NCI-H69 (cell line): ENCODE data around the gene MLX.

Experiments used
- DNase-seq: peaks from one replicate; lab custom pipeline; 2025; lab: John Stamatoyannopoulos, UW

Gene MLX, protein sequence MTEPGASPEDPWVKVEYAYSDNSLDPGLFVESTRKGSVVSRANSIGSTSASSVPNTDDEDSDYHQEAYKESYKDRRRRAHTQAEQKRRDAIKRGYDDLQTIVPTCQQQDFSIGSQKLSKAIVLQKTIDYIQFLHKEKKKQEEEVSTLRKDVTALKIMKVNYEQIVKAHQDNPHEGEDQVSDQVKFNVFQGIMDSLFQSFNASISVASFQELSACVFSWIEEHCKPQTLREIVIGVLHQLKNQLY

DNA sequence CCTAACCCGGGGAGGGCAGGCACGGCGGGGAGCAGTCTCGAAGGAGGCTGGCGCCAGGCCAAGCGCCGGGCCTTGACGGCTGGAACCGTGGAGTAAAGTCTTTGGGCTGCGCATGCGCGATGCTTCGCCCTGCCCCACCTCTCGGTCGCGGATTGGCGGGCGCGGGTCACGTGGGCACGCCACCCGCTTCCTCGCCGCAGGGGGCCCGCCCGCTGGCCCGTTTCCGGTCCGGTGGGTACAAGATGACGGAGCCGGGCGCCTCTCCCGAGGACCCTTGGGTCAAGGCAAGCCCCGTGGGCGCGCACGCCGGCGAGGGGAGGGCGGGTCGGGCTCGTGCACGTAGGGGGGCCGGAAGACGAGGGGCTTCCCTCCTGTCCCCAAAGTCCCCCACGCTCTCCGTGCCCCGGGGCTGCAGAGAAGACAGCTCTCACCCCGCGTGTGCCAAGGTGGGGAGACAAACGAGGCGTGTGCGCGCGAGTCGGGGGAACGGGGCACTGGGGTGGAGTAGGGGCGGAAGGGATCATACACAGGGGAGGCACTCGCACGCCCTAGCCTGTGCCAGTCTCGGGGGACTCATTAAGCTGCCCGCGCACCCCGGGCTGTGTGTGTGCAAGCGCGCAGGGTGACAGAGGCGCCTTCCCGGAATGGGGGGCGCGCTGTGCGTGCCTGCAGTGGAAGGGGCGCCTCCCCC lies at the start of gene MLX:
Gene MLX, plus strand, starts transcription at position 218 of the 691 bp plus-strand sequence. Its CDS starts 25 bp downstream, at position 243.
- peak; percentile 98 for DNase-seq

DNA sequence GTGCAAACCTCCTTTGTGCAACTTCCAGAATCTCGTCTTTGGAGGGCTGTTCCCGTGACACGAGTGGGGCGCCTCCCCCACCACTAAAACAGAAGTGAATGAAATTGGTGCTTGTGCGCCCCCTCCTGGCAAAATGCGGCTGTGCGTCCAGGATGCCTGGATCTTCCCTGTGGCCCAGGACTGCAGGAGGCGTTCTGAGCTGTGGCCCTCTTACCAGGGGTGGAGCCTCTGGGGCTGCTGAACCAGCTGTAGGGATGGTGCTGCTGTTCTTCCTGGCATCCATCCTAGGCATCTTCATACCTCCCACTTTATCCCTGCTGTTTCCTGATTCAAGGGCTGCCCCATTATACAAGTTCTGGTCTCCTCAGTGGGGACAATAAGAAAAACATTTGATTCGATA lies 49.4 kb upstream of the MLX start:
- DNase-seq: peak; percentile 78

DNA sequence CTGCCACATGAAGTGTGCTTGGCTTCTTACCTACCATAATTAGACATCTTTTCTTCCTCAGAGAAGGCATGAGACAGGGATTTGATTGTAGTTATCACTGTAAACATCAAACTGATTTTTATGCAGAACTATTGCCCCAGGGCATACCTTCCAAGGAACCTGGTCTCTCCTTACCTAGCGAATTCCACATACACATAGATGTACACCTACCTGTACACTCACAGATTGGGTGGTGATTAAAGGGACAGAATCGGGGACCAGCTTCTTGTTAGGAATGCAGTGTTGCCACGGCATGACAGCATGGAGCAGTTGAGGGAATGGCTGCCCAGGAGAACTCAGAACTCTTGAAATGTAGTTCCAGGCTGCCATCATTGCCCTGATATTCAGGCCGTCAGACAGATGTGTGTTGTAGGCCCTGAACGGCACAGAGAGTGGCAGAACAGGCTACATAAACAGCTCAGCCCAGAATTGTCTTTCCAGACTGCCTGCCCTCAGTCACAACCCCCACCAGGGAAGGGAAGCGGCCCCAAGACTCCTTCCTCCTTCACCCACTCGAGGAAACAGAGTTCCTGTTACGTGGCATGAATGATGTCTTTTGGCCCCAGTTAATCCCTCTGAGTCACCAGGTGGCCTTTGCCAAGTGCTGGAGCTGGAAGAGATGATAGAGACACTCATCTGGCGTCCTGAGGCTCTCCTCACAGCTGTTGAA lies 48.7 kb upstream of the MLX start:
- DNase-seq: peak; percentile 68

DNA sequence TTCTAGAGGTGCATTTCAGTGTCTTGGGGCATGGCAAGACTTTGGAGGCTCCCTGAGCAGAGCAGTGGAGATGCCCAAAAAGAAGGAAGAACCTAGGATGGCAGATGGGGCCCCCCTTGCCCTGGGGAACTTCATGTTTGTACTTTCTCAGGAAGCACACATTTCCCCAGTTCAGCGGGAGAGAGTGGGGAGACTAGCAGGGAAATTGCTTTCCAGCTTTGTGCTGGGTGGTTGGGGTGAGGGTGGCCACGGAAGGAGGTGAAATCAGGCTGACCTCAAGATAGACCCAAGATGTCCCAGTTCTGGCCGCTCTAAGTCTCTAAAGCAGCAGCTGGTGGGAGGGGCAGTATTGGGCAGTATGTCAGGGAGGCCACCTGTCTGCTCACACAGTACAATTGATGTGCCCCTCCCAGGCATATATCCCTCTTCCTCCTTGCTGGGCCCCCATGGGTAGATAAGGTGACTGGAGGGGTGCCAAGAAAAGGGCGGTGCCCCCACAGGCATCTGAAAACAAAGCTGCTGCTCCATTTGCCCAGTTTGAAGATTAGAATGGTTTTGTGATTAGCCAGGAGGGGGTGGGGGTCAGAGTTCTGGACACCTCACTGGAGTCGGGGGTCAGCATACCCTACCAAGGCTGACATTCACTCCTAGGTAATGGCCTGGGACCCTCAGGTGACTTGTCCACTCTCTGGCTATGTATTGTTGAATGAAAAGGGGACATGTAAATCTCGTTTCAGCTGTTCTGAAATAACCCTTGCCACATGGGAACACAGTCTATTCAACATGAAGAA lies 48.0 kb upstream of the MLX start:
- DNase-seq: peak; percentile 87

DNA sequence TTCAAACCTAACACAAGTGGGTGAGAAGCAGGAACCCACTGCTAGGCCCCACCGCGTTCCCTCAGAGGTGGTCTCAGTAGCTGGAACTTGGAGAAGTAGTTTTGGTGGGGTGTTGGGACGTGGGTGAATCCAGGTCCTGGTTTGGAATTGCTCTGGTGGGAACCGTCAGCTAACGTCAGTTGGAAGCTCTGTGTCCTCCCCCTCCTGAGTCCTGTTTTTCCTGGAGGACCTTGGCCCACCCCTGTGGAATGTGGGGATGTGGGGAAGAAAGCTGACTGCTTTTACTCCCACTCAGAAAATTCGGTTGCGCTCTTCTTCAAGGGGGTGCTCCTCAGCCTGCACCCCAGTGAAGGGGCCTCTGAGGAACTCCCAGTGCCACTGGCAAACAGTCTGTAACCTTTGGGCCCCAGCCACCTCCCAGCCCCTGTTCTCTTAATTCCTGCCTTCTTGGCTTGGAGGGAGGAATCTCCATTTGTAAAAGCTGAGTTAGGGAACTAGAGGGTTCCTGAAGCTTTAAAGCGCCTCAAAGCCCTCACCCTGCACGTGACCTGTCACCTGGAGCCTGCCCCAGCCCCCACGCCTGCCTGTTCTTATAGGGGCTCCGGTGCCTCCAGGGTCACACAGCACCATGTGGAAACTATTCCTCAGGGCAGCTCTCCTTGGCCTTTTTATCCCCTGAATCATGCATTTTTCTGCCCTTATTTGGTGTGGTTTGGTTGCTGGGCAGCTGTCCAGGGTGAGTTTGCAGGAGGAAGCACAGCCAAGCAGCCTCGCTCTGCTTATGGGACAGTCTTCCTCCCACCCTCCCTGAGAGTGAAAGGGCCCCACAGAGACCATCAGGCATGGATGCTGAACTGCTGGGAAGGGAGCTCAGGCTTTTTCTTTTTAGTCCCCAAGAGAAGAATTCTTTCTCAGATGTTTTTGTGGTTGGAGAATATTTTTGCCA lies 47.1 kb upstream of the MLX start:
- DNase-seq: no peak

DNA sequence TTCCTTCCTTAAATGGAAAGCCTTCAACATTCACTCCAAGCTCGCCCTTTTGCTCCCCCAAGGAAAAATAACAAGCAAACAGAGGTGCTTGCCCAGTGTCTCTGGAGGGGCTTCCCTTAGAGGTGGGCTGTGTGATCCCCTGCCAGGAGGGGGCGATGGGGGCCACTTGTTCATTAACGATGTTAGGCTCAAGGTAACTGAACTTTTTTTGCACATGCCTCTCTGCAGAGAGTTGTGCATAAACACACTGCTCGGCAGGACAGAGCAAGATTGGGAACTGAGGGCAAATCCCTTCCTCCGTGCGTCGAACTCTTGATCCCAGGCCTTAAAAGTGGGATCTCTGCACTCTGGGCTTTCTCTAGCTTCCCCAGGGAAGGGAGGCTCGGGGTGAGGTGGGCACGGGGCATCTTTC lies 46.4 kb upstream of the MLX start:
- DNase-seq: no peak

DNA sequence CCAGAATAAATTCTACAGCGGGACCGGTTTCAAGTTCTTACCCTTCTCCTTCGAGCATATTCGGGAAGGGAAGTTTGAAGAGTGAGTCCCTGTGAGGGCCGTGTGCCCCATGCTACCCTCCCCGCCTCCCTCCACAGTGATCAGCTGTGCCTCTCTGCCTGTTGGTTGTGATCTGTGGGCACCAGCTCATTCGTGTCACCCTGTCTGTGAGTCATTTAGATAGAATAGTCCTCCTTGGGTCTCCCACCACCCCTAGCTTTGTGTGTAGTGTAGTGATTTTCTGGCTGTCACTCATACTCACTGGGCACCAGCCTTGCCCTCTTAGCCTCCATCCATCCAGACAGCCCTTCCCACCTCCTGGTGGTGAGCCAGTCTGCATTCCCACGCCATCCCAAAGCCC lies 45.9 kb upstream of the MLX start:
- no peak for DNase-seq

DNA sequence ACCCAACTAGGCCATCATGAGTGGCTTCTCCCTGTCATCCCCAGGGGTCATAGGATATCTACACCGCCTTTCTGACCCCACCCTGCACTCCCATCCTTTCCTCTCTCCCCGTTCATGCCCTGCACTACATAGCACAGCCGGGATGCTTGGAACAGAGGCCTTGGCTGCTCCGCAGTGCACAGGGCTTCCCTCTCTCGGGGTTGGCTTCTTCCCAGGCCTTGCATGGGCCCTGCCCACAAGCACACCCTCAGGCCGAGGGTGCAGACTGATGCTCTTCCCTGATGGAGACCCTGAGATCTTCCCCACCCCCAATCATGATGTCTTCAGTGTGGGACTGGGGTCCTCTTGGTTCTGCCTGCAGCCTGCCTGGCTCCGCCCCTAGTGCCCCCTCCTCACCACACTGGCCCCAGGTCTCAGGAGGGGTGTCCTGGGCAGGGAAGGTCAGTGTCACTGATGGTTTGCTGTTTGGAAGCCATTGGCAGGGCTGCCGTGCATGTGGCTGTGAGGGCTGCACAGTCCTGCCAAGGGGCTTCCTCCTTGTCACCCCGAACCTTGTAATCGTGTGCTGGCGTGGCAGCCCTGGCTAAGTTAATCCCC lies 45.1 kb upstream of the MLX start:
- no peak for DNase-seq

DNA sequence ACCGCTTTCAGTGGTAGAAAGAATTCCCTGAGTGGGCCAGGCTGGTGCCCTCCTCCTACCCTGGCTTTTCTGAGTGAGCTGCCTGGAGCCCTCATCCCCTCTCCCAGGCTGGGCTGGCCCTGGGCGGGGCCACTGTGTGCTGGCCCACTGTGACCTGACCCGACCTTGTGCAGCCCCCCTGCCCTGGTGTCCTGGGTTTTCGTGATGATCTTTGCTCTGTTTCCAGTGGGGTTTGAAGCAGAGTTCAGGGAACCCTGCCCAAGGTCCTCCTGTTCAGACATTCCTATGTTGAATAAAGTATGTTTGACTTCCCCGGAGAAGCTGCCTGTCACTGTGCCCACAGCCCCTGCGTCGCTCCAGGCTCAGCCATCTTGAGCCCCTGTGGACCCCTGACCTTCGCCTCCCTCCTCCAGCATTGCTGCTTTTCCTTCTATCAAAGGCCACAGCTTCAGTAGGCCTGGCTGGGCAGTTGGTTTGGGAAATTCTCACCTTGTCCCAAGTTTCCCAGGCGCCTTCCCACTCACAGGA lies 44.6 kb upstream of the MLX start:
- DNase-seq: no peak

DNA sequence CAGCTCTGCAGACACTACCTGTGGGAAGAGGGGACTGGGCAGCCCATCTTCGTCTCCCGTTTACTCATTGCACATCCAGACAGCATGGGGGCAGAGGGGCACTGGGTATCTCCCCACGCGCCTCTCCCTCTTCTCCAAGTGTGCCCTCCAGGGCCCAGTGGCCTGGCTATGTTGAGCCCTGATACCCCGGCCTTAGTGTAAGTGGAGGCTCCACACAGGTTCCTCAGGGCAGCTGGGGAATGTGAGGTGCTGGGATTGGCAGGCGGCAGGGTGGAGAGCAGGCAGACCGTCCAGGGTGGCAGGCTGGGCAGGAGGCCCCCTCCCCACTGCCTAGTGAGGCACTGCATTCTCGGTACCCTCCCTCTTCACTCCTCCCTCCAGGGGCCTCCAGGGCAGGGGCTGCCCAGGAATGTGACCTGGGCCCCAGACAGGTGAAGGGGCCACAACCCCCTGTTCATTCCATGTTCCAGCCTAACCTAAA lies 44.1 kb upstream of the MLX start:
- DNase-seq: no peak

DNA sequence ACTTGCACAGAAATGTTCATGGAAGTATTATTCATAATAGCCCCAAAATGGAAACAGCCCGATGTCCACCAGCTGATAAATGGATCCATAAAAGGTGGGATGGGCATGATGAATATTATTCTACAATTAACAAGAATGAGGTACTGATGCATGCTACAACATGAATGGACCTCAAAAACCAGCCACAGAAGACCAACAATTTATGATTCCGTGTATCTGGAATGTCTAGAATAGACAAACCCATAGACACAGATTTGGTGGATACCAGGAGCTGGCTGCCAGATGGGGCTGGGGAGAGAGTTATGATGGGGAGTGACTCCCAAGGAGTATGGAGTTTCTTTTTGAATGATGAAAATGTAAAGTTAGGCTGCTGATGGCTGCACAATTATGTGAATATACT lies 41.7 kb upstream of the MLX start:
- DNase-seq: no peak

DNA sequence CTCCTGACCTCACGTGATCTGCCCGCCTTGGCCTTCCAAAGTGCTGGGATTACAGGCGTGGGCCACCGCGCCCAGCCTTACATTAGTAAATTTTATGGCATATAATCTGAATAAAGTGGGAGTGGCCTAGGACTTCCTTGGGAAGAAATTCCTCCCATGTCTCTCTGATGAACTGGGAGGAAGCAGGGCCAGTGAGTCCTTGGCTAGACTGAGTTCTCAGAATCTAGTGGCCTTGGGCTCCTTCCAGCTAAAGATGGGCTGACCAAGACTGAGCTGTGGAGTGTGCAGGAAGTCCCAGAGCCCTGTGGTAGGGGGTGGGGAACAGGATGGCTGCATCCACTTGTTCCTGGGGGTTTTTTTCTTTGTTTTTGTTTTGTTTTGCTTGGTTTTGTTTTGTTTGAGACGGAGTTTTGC lies 40.9 kb upstream of the MLX start:
- DNase-seq: no peak

DNA sequence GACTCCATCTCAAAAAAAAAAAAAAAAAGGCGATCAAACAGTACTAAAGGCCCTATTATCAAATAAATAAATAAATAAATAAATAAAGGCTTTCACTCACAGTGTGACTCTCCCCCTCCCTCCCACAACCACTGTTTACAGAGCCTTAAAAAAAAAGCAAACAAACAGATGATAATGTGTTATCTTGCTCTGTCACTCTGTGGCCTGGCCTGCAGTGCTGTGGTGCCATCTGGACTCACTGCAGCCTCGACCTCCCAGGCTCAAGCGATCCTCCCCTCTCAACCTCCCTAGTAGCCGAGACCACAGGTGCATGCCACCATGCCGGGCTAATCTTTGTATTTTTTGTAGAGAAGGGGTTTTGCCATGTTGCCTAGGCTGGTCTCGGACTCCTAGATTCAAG lies 39.0 kb upstream of the MLX start:
- no peak for DNase-seq

DNA sequence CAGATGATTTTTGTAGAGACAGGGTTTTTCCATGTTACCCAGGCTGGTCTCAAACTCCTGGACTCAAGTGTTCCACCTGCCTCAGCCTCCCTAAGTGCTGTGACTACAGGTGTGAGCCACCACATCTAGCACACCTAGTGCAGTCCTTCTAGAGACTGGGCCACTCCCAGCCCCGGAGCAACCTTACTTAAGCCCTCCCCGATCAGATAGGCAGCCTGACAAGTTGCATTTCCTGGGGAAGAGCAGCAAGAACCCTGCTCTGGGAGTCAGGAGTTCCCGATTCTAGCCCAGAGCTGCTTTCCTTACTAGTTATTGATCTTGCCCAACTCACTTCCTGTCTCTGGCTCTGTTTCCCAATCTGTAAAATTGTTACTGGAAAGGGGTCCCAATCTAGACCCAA lies 37.8 kb upstream of the MLX start:
- DNase-seq: no peak

DNA sequence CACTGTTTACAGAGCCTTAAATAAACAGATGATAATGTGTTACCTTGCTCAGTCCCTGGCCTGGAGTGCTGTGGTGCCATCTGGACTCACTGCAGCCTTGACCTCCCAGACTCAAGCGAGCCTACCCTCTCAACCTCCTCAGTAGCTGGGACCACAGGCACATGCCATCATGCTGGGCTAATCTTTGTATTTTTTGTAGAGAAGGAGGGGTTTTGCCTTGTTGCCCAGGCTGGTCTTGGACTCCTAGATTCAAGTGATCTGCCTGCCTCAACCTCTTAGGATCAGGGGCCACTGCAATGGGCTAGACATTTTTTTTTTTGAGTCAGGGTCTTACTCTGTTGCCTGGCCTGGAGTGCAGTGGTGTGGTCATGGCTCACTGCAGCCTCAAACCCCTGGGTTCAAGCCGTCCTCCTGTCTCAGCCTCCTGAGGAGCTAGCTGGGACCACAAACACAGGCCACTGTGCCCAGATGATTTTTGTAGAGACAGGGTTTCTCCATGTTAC lies 35.9 kb upstream of the MLX start:
- DNase-seq: peak; percentile 95

DNA sequence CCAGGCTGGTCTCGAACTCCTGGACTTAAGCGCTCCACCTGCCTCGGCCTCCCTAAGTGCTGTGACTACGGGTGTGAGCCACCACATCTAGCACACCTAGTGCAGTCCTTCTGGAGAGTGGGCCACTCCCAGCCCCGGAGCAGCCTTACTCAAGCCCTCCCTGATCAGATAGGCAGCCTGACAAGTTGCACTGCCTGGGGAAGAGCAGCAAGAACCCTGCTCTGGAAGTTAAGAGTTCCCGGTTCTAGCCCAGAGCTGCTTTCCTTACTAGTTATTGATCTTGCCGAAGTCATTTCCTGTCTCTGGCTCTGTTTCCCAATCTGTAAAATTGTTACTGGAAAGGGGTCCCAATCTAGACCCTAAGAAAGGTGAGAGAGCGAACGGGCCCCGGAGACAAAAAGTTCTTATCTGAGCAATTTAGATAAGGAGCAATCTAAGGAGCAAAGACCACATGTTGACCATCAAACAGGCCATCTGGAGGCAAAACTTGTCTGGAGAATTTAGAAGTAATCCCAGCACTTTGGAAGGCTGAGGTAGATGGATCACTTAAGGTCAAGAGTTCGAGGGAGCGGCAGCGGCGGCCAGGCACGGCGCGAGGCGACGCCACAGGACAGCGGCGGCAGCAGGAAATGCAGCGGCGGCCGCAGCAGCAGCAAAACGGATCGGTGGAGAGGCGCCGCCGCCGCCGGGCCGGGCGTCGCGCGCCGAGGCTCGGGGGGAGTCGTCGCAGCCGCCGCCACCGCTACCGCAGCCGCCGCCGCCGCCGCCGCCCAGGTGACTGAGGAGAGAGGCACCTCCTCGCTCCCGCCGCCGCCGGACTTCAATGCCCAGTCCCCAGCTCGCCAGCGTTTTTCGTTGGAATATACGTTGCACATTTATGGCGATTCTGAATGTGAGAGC lies 35.2 kb upstream of the MLX start:
- DNase-seq: peak; percentile 83

DNA sequence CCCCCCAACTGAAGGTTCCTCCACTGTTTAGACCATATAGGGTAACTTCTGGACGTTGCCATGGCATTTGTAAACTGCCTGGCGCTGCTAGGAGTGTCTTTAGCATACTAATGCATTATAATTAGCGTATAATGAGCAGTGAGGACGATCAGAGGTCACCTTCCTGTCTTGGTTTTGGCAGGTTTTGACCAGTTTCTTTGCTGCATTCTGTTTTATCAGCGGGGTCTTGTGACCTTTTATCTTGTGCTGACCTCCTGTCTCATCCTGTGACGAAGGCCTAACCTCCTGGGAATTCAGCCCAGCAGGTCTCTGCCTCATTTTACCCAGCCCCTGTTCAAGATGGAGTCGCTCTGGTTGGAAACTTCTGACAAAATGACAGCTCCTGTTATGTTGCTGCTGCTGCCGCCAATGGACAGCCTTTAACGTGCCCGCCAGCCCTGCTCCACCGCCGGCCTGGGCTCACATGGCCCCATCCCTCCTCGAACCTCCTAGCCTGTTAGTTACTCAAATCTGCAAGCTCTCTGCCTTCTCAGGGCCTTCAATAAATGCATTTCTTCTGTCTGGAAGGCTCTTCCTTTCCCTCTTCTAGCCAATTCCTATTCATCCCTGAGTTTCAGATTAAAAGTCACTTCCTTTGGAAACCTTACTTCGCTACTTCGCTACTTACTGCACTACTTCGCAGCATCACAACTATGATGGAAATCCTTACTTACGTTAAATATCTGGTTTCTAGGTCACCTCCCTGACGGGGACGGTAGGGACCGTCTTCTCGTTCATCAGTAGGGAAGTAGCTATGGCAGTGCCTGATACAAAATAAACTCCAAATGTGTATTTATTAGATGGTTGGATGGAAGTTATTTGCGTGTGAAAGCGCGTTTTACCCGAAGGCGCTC lies 31.5 kb upstream of the MLX start:
- peak; percentile 60 for DNase-seq

DNA sequence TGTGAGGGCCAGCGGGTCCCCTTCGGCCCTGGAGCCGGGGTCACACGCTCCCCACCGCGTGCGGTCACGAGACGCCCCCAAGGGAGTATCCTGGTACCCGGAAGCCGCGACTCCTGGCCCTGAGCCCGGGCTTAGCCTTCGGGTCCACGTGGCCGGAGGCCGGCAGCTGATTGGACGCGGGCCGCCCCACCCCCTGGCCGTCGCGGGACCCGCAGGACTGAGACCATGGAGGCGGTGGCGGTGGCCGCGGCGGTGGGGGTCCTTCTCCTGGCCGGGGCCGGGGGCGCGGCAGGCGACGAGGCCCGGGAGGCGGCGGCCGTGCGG lies 30.9 kb upstream of the MLX start, which contains the start of gene NAGLU:
Gene NAGLU, plus strand, starts transcription at position 194 of the 324 bp plus-strand sequence. Its CDS starts 32 bp downstream, at position 226.
- DNase-seq: peak; percentile 97
